AG04449 (cell line): ENCODE results near the gene ATP6V0C.
A peak's percentile ranks its signal among the peaks of the same experiment; 100 is the strongest.

ENCODE experiments used
- CTCF ChIA-PET: fragments of 350-600 bp; formaldehyde crosslinking; extraction: SDS; loops from one replicate; lab custom pipeline; 2021; ENCODE audit warnings: antibody characterized with exemption; lab: Yijun Ruan, JAX
- POLR2A ChIA-PET: fragments of 400-600, 350-600 bp; formaldehyde crosslinking; extraction: SDS; loops from one replicate; lab custom pipeline; 2020; ENCODE audit warnings: antibody characterized with exemption, inconsistent platforms; lab: Yijun Ruan, JAX
- DNase-seq: peaks from one replicate; pipeline ENCODE4 v3.0.0-alpha.2; 2010; ENCODE audit warnings: low read depth, low spot score
- H3K4me3 ChIP-seq: 2 replicates; pipeline ENCODE4 v1.5.1; 2011; ENCODE audit warnings: low read depth, mild to moderate bottlenecking, control low read depth, low read length
- CTCF ChIP-seq: IDR thresholded peaks from one replicate; pipeline ENCODE4 v1.5.1; 2011; ENCODE audit warnings: mild to moderate bottlenecking, moderate library complexity, low read length, control low read depth, inconsistent platforms; ENCODE audit not compliant: insufficient read depth; ENCODE audit errors: missing control alignments

ATP6V0C gene

GRCh38 chr16:2508722-2509400, 4.9 kb upstream of the ATP6V0C start:
- POLR2A ChIA-PET: no interaction called here

GRCh38 chr16:2511128-2511800, 2.5 kb upstream of the ATP6V0C start:
- no peak overlapping the region for H3K4me3 ChIP-seq
- POLR2A ChIA-PET: no interaction called here

More at GRCh38 chr16:2508722-2509400, 4.9 kb upstream of the ATP6V0C start:
- CTCF ChIA-PET: interaction anchor here (4.9 kb wide), 1 partner anchor 9 kb away, joined by 33 read pairs; no protein-coding TSS in a partner anchor
- no peak overlapping the region for H3K4me3 ChIP-seq
- no peak for DNase-seq
- TF ChIP-seq CTCF: no peak

GRCh38 chr16:2511996-2512734, 1.6 kb upstream of the ATP6V0C start:
- H3K4me3 ChIP-seq: no peak overlapping the region
- no peak for TF ChIP-seq CTCF
- DNase-seq: no peak
- CTCF ChIA-PET: interaction anchor here (0.8 to 4.9 kb wide), 3 partner anchors 12 to 20 kb away, joined by 3 to 33 read pairs (median 4); no protein-coding TSS in a partner anchor
- POLR2A ChIA-PET: no interaction called here

More at GRCh38 chr16:2511128-2511800, 2.5 kb upstream of the ATP6V0C start:
- TF ChIP-seq CTCF: no peak
- CTCF ChIA-PET: interaction anchor here (0.8 to 4.9 kb wide), 3 partner anchors 11 to 26 kb away, joined by 3 to 33 read pairs (median 3); no protein-coding TSS in a partner anchor
- no peak for DNase-seq

GRCh38 chr16:2512735-2513404, 882 bp upstream of the ATP6V0C start:
- peak overlapping the region; percentile 83 for H3K4me3 ChIP-seq
- TF ChIP-seq CTCF: no peak
- CTCF ChIA-PET: interaction anchor here (0.6 to 4.9 kb wide), 4 partner anchors 12 to 30 kb away, joined by 3 to 33 read pairs (median 4); no protein-coding TSS in a partner anchor
- POLR2A ChIA-PET: no interaction called here
- DNase-seq: no peak

- ChIA-PET CTCF (interaction anchor here (1.1 to 2.6 kb wide), 4 partner anchors 11 to 263 kb away, joined by 3 to 18 read pairs (median 3); partner anchors contain the start of gene ECI1), POLR2A (interaction anchor here (0.9 to 1.1 kb wide), 2 partner anchors 19 to 126 kb away, joined by 3 read pairs; no protein-coding TSS in a partner anchor)
- peak overlapping the region; percentile 83 for H3K4me3 ChIP-seq
Observed at GRCh38 chr16:2514333-2515179, 804 bp downstream of the ATP6V0C start.

More at GRCh38 chr16:2514333-2515179, 804 bp downstream of the ATP6V0C start:
- TF ChIP-seq CTCF: no peak
- DNase-seq: no peak
